ENCODE measurements around the gene NFRKB. TPM values are rescaled to one million over a fixed set of nuclear protein-coding genes. Genes with fewer than 3 reads are reported as not detected.

NFRKB gene
- polyA plus RNA-seq, 1 donor from 2014 or later = 26.7 TPM

DNA sequence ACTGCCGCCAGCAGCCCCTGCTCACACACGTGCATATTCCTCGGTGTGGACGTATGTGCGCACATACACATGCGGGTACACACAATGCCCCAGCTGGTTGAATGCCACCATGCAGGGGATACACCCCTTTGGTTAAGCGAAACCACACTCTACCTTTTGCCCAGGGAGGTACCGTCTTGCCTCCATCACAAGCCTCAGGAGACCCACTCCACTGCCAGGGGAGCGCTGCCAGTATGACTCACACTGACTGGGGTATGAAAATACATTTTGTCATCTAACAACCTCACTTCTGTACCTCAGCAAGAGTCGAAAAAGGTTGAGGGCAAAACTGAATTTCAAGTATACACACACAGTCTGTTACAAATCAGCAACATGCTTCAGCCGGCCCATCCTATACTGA lies 40.3 kb downstream of the NFRKB start:
- Histone ChIP-seq H3K4me2 (ENCODE audit: low read length) (no peak overlapping the region), H2AFZ (ENCODE audit: low read depth, low read length) (no peak overlapping the region), H3K27me3 (ENCODE audit: insufficient read depth, low read depth, low read length) (no peaks in the 10 kb centered on the region), H3K79me2 (replicated peaks; ENCODE audit: insufficient read depth, low read length) (no peaks in the 10 kb centered on the region), H3F3A (ENCODE audit: insufficient read depth, low read length, poor library complexity, severe bottlenecking) (no peaks in the 10 kb centered on the region), H3K4me3 (ENCODE audit: low read length) (no peak overlapping the region), H4K20me1 (ENCODE audit: insufficient read depth) (no peaks in the 10 kb centered on the region), H3K9me3 (ENCODE audit: low read length) (no peaks in the 10 kb centered on the region), H3K9me2 (ENCODE audit: insufficient read depth, low read length) (no peaks in the 10 kb centered on the region), H3K9ac (ENCODE audit: low read length) (no peak overlapping the region), H3K27ac (ENCODE audit: low read length) (no peak overlapping the region), H3K36me3 (ENCODE audit: insufficient read depth, low read length) (no peaks in the 10 kb centered on the region)
- TF ChIP-seq, protein P1, sequence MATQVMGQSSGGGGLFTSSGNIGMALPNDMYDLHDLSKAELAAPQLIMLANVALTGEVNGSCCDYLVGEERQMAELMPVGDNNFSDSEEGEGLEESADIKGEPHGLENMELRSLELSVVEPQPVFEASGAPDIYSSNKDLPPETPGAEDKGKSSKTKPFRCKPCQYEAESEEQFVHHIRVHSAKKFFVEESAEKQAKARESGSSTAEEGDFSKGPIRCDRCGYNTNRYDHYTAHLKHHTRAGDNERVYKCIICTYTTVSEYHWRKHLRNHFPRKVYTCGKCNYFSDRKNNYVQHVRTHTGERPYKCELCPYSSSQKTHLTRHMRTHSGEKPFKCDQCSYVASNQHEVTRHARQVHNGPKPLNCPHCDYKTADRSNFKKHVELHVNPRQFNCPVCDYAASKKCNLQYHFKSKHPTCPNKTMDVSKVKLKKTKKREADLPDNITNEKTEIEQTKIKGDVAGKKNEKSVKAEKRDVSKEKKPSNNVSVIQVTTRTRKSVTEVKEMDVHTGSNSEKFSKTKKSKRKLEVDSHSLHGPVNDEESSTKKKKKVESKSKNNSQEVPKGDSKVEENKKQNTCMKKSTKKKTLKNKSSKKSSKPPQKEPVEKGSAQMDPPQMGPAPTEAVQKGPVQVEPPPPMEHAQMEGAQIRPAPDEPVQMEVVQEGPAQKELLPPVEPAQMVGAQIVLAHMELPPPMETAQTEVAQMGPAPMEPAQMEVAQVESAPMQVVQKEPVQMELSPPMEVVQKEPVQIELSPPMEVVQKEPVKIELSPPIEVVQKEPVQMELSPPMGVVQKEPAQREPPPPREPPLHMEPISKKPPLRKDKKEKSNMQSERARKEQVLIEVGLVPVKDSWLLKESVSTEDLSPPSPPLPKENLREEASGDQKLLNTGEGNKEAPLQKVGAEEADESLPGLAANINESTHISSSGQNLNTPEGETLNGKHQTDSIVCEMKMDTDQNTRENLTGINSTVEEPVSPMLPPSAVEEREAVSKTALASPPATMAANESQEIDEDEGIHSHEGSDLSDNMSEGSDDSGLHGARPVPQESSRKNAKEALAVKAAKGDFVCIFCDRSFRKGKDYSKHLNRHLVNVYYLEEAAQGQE (IDR thresholded peaks at IDR 0.05; ENCODE audit: borderline replicate concordance) = no peak
- TF ChIP-seq RAD21 (conservative IDR thresholded peaks at IDR 0.05) = no peak
- TF ChIP-seq MXI1 (conservative IDR thresholded peaks at IDR 0.05; ENCODE audit: poor library complexity, severe bottlenecking) = no peak
- TF ChIP-seq EP300 (conservative IDR thresholded peaks at IDR 0.05; ENCODE audit: poor library complexity, severe bottlenecking) = no peak
- no peak for TF ChIP-seq SMC3 (conservative IDR thresholded peaks at IDR 0.05; ENCODE audit: poor library complexity)
- TF ChIP-seq EZH2 (IDR thresholded peaks at IDR 0.05; ENCODE audit: borderline replicate concordance, insufficient read depth, low read length, poor library complexity, severe bottlenecking) = no peak
- TF ChIP-seq TAF1 (IDR thresholded peaks at IDR 0.05; ENCODE audit: low read depth) = no peak
- TF ChIP-seq, protein P2, sequence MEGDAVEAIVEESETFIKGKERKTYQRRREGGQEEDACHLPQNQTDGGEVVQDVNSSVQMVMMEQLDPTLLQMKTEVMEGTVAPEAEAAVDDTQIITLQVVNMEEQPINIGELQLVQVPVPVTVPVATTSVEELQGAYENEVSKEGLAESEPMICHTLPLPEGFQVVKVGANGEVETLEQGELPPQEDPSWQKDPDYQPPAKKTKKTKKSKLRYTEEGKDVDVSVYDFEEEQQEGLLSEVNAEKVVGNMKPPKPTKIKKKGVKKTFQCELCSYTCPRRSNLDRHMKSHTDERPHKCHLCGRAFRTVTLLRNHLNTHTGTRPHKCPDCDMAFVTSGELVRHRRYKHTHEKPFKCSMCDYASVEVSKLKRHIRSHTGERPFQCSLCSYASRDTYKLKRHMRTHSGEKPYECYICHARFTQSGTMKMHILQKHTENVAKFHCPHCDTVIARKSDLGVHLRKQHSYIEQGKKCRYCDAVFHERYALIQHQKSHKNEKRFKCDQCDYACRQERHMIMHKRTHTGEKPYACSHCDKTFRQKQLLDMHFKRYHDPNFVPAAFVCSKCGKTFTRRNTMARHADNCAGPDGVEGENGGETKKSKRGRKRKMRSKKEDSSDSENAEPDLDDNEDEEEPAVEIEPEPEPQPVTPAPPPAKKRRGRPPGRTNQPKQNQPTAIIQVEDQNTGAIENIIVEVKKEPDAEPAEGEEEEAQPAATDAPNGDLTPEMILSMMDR (IDR thresholded peaks at IDR 0.05; ENCODE audit: poor library complexity, severe bottlenecking) = no peak
- no peak for TF ChIP-seq POLR2AphosphoS5 (IDR thresholded peaks at IDR 0.05)

- H3K9ac ChIP-seq (ENCODE audit: low read length) = no peak overlapping the region
- no peaks in the 10 kb centered on the region for H3K27me3 ChIP-seq (ENCODE audit: insufficient read depth, low read depth, low read length)
- no peaks in the 10 kb centered on the region for H3K79me2 ChIP-seq (replicated peaks; ENCODE audit: insufficient read depth, low read length)
- H3F3A ChIP-seq (ENCODE audit: insufficient read depth, low read length, poor library complexity, severe bottlenecking) = no peaks in the 10 kb centered on the region
- H3K27ac ChIP-seq (ENCODE audit: low read length) = no peak overlapping the region
- H3K9me2 ChIP-seq (ENCODE audit: insufficient read depth, low read length) = no peaks in the 10 kb centered on the region
- H3K4me2 ChIP-seq (ENCODE audit: low read length) = no peak overlapping the region
- H3K4me3 ChIP-seq (ENCODE audit: low read length) = no peak overlapping the region
- H3K36me3 ChIP-seq (ENCODE audit: insufficient read depth, low read length) = no peaks in the 10 kb centered on the region
- H4K20me1 ChIP-seq (ENCODE audit: insufficient read depth) = no peaks in the 10 kb centered on the region
- no peak overlapping the region for H2AFZ ChIP-seq (ENCODE audit: low read depth, low read length)
- no peak for TF ChIP-seq MXI1 (conservative IDR thresholded peaks at IDR 0.05; ENCODE audit: poor library complexity, severe bottlenecking)
- no peaks in the 10 kb centered on the region for H3K9me3 ChIP-seq (ENCODE audit: low read length)
Measured at GRCh38 chr11:129854232-129854805, 41.1 kb downstream of the NFRKB start.
